ENCODE measurements around the gene PSMB5. TPM values are rescaled to one million over a fixed set of nuclear protein-coding genes. Genes with fewer than 3 reads are reported as not detected.

The PSMB5 gene
- total and polyA plus RNA-seq, 2 of the 13 experiments (the other 11 are each of a cell fraction or from before 2014, with no cell fraction given), result 705 to 871 TPM

DNA sequence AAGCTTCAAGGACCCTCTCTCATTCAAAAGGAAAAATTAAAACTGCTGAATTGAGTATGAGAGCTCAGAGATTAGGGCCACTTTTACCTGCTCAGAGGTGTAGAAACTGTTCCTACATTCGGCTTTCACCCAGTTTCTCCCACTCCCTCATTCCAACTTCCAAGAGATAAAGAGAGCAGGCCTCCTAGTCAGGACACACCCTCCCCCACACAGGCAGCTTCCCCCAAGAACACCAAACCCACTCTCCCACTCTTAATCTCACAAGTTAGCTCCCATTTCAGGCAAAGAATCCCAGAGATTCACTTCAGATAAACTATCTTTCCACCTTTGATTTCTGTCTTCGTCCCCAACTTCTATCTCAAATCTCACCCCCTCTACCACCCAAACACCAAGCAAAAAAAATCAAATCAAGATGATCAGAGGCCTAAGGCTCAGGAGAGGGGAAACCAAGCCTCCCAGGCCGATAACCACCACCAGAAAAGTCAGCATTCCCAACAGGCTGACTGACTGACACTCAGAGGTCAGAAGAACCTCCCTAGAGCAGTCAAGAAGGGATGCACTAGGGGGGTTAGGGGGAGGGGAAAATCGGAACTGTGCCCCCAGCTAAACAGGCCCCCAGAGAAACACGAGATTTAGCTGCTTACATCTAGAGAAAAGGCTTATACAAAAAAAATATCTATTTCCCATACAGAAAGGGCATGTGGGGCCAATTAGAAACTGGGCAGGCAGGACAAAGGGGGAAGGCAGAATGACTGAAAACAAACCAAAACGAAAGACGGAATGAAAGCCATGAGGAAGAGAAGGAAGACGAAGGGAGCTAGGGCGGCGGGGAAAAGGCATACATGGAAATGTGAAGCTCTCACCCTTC is 35.8 kb upstream of the PSMB5 start (continued):
- TF ChIP-seq, protein P1, sequence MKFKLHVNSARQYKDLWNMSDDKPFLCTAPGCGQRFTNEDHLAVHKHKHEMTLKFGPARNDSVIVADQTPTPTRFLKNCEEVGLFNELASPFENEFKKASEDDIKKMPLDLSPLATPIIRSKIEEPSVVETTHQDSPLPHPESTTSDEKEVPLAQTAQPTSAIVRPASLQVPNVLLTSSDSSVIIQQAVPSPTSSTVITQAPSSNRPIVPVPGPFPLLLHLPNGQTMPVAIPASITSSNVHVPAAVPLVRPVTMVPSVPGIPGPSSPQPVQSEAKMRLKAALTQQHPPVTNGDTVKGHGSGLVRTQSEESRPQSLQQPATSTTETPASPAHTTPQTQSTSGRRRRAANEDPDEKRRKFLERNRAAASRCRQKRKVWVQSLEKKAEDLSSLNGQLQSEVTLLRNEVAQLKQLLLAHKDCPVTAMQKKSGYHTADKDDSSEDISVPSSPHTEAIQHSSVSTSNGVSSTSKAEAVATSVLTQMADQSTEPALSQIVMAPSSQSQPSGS (CRISPR knock-in tag; IDR thresholded peaks at IDR 0.05), result 0 out of 2 replicates have a peak, but pooled peaks have one; percentile 21
- TF ChIP-seq FOXA1 (IDR thresholded peaks at IDR 0.05), result no peak
- TF ChIP-seq FOXA1 (CRISPR knock-in tag; IDR thresholded peaks at IDR 0.05), result no peak
- TF ChIP-seq, protein P2, sequence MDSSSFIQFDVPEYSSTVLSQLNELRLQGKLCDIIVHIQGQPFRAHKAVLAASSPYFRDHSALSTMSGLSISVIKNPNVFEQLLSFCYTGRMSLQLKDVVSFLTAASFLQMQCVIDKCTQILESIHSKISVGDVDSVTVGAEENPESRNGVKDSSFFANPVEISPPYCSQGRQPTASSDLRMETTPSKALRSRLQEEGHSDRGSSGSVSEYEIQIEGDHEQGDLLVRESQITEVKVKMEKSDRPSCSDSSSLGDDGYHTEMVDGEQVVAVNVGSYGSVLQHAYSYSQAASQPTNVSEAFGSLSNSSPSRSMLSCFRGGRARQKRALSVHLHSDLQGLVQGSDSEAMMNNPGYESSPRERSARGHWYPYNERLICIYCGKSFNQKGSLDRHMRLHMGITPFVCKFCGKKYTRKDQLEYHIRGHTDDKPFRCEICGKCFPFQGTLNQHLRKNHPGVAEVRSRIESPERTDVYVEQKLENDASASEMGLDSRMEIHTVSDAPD (CRISPR knock-in tag; IDR thresholded peaks at IDR 0.05), result no peak
- TF ChIP-seq ZNF652 (CRISPR knock-in tag; IDR thresholded peaks at IDR 0.05; ENCODE audit: borderline replicate concordance, low read depth), result no peak
- no peak for TF ChIP-seq ZNF101 (CRISPR knock-in tag; IDR thresholded peaks at IDR 0.05; ENCODE audit: borderline replicate concordance, low read depth)
- no peak for TF ChIP-seq ZNF775 (CRISPR knock-in tag; IDR thresholded peaks at IDR 0.05; ENCODE audit: borderline replicate concordance)
- TF ChIP-seq NFYB (CRISPR knock-in tag; IDR thresholded peaks at IDR 0.05), result 0 out of 2 replicates have a peak, but pooled peaks have one; percentile 1
- TF ChIP-seq REXO4 (CRISPR knock-in tag; IDR thresholded peaks at IDR 0.05; ENCODE audit: borderline replicate concordance), result no peak
- TF ChIP-seq, protein P3, sequence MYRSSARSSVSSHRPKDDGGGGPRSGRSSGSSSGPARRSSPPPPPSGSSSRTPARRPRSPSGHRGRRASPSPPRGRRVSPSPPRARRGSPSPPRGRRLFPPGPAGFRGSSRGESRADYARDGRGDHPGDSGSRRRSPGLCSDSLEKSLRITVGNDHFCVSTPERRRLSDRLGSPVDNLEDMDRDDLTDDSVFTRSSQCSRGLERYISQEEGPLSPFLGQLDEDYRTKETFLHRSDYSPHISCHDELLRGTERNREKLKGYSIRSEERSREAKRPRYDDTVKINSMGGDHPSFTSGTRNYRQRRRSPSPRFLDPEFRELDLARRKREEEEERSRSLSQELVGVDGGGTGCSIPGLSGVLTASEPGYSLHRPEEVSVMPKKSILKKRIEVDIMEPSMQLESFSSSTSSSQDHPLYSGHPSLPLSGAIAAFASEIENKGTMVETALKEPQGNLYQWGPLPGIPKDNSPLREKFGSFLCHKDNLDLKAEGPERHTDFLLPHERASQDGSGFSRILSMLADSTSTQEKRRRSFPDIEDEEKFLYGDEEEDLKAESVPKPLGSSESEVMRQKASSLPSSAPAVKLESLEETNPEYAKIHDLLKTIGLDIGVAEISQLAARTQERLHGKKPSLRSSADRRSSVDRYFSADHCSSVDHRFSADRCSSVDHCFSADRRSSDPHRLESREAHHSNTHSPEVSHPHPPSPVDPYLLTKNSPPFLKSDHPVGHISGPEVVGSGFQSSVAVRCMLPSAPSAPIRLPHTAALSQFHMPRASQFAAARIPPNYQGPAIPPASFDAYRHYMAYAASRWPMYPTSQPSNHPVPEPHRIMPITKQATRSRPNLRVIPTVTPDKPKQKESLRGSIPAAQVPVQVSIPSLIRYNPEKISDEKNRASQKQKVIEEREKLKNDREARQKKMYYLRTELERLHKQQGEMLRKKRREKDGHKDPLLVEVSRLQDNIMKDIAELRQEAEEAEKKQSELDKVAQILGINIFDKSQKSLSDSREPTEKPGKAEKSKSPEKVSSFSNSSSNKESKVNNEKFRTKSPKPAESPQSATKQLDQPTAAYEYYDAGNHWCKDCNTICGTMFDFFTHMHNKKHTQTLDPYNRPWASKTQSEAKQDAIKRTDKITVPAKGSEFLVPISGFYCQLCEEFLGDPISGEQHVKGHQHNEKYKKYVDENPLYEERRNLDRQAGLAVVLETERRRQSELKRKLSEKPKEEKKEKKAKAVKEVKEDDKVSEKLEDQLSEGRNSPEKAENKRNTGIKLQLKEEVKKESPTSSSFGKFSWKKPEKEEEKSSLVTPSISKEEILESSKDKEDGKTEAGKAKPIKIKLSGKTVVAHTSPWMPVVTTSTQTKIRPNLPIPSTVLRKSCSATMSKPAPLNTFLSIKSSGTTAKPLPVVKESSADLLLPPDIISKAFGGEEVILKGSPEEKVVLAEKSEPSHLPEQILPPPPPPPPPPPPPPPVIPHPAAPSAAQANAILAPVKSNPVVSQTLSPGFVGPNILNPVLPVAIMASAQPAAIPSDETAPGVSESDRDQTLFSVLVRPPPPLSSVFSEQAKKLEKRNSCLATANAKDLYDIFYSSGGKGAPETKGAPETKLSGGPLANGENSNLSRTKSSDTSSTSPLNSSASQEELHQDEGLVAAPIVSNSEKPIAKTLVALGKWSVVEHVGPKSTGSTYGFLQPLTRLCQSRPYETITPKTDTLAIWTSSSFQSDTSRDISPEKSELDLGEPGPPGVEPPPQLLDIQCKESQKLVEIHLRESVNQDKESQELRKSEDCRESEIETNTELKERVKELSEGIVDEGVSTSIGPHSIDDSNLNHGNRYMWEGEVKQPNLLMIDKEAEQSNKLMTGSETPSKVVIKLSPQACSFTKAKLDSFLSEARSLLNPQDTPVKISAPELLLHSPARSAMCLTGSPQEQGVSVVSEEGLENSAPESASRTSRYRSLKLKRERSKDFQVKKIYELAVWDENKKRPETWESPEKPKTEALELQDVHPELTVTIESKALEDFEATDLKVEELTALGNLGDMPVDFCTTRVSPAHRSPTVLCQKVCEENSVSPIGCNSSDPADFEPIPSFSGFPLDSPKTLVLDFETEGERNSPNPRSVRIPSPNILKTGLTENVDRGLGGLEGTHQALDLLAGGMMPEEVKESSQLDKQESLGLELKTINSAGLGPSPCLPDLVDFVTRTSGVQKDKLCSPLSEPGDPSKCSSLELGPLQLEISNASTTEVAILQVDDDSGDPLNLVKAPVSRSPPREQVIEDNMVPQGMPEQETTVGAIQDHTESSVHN (CRISPR knock-in tag; IDR thresholded peaks at IDR 0.05), result peak; percentile 79; the same call in 1 of the 2 replicates
- TF ChIP-seq IRF2 (CRISPR knock-in tag; IDR thresholded peaks at IDR 0.05), result 0 out of 2 replicates have a peak, but pooled peaks have one; percentile 5
- 0 out of 2 replicates have a peak, but pooled peaks have one; percentile 28 for TF ChIP-seq ZFY (CRISPR knock-in tag; IDR thresholded peaks at IDR 0.05)
- TF ChIP-seq ZNF598 (CRISPR knock-in tag; IDR thresholded peaks at IDR 0.05; ENCODE audit: borderline replicate concordance), result 0 out of 2 replicates have a peak, but pooled peaks have one; percentile 5
- TF ChIP-seq, protein P4, sequence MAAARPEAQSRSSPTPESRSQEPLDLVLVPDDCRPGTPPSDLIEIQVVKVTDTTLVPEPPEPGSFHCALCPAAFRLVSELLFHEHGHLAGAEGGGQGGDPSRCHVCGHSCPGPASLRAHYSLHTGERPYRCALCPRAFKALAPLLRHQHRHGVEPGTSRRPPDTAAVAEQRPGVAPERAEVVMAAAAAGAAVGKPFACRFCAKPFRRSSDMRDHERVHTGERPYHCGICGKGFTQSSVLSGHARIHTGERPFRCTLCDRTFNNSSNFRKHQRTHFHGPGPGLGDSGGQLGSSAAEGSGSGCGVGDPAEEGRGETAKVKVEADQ (CRISPR knock-in tag; IDR thresholded peaks at IDR 0.05; ENCODE audit: borderline replicate concordance), result peak; percentile 2; the same call in 1 of the 2 replicates
